HepG2 (cell line): ENCODE results near the gene CIROP. TPM values are rescaled to one million over a fixed set of nuclear protein-coding genes. Genes with fewer than 3 reads are reported as not detected.

Experiments
- BRCA1 ChIP-seq: sonication (generic); formaldehyde crosslinking; IDR thresholded peaks from 2 replicates; pipeline ENCODE4 v1.4.0; 2020; ENCODE audit warnings: missing genetic modification reagents
- ELF1 ChIP-seq: sonication (generic); formaldehyde crosslinking; IDR thresholded peaks from 2 replicates; pipeline ENCODE4 v1.4.0; 2020; ENCODE audit warnings: missing genetic modification reagents
- FOSL2 ChIP-seq: sonication (generic); formaldehyde crosslinking; IDR thresholded peaks from 2 replicates; pipeline ENCODE4 v1.4.0; 2020; ENCODE audit warnings: missing genetic modification reagents
- FOXA1 ChIP-seq, 2 experiments: fragments of 450-650 bp in 1 of 2; sonication (generic) in 1 of 2; formaldehyde crosslinking in 1 of 2; IDR thresholded peaks; 2 replicates each; pipeline versions ENCODE4 v1.4.0 to v1.6.1; 2016 to 2020; ENCODE audit warnings: missing genetic modification reagents in 1 of 2
- FOXC1 ChIP-seq: sonication (generic); formaldehyde crosslinking; IDR thresholded peaks from 2 replicates; pipeline ENCODE4 v1.8.0; 2022; ENCODE audit warnings: mild to moderate bottlenecking, missing genetic modification reagents, borderline replicate concordance
- HNRNPL ChIP-seq: fragments of 200-400 bp; formaldehyde crosslinking; IDR thresholded peaks from 2 replicates; pipeline ENCODE4 v1.6.1; 2017; ENCODE audit warnings: mild to moderate bottlenecking, low read depth, low read length
- HNRNPLL ChIP-seq: fragments of 200-400 bp; formaldehyde crosslinking; IDR thresholded peaks from 2 replicates; pipeline ENCODE4 v1.6.1; 2017; ENCODE audit warnings: mild to moderate bottlenecking, low read depth, low read length; ENCODE audit not compliant: poor library complexity, severe bottlenecking
- KDM2A ChIP-seq: sonication (generic); formaldehyde crosslinking; IDR thresholded peaks from 2 replicates; pipeline ENCODE4 v1.4.0; 2020; ENCODE audit warnings: low read depth, missing genetic modification reagents, borderline replicate concordance
- KLF13 ChIP-seq: sonication (generic); formaldehyde crosslinking; IDR thresholded peaks from 2 replicates; pipeline ENCODE4 v1.4.0; 2020; ENCODE audit warnings: mild to moderate bottlenecking, missing genetic modification reagents
- MNT ChIP-seq: fragments of 450-650 bp; IDR thresholded peaks from 2 replicates; pipeline ENCODE4 v1.6.1; 2016
- NBN ChIP-seq: fragments of 450-650 bp; conservative IDR thresholded peaks from 2 replicates; pipeline ENCODE4 v1.6.1; 2017
- RAD51 ChIP-seq: fragments of 450-650 bp; IDR thresholded peaks from 2 replicates; pipeline ENCODE4 v1.6.1; 2016; ENCODE audit warnings: borderline replicate concordance
- SCMH1 ChIP-seq: sonication (generic); formaldehyde crosslinking; IDR thresholded peaks from 2 replicates; pipeline ENCODE4 v1.9.0; 2021; ENCODE audit warnings: missing genetic modification reagents, mild to moderate bottlenecking, borderline replicate concordance
- SIN3A ChIP-seq: IDR thresholded peaks from 2 replicates; pipeline ENCODE4 v1.6.1; 2011; ENCODE audit warnings: low read depth, mild to moderate bottlenecking, control low read depth, low read length, borderline replicate concordance
- SYNCRIP ChIP-seq: fragments of 200-400 bp; formaldehyde crosslinking; IDR thresholded peaks from 2 replicates; pipeline ENCODE4 v1.6.1; 2018; ENCODE audit warnings: mild to moderate bottlenecking, low read depth, low read length; ENCODE audit not compliant: insufficient read depth
- XBP1 ChIP-seq: sonication (generic); formaldehyde crosslinking; IDR thresholded peaks from 2 replicates; pipeline ENCODE4 v1.5.0; 2020; ENCODE audit warnings: missing genetic modification reagents
- ZFP37 ChIP-seq: sonication (generic); formaldehyde crosslinking; IDR thresholded peaks from 2 replicates; pipeline ENCODE4 v1.4.0; 2020; ENCODE audit warnings: missing genetic modification reagents, borderline replicate concordance
- ZNF101 ChIP-seq: sonication (generic); formaldehyde crosslinking; IDR thresholded peaks from 2 replicates; pipeline ENCODE4 v1.4.0; 2020; ENCODE audit warnings: mild to moderate bottlenecking, low read depth, missing genetic modification reagents, borderline replicate concordance
- ZNF224 ChIP-seq: sonication (generic); formaldehyde crosslinking; IDR thresholded peaks from 2 replicates; pipeline ENCODE4 v1.5.0; 2020; ENCODE audit warnings: mild to moderate bottlenecking, missing genetic modification reagents
- ZNF282 ChIP-seq: fragments of 450-650 bp; IDR thresholded peaks from 2 replicates; pipeline ENCODE4 v1.6.1; 2018; ENCODE audit not compliant: partially characterized antibody
- ZNF329 ChIP-seq: sonication (generic); formaldehyde crosslinking; IDR thresholded peaks from 2 replicates; pipeline ENCODE4 v1.9.0; 2021; ENCODE audit warnings: low read depth, mild to moderate bottlenecking, missing genetic modification reagents
- ZNF331 ChIP-seq: sonication (generic); formaldehyde crosslinking; IDR thresholded peaks from 2 replicates; pipeline ENCODE4 v1.4.0; 2020; ENCODE audit warnings: missing genetic modification reagents
- ZNF337 ChIP-seq: sonication (generic); formaldehyde crosslinking; IDR thresholded peaks from 2 replicates; pipeline ENCODE4 v1.5.1; 2020; ENCODE audit warnings: missing genetic modification reagents, low read depth, mild to moderate bottlenecking, borderline replicate concordance
- ZNF740 ChIP-seq: sonication (generic); formaldehyde crosslinking; IDR thresholded peaks from 2 replicates; pipeline ENCODE4 v1.4.0; 2020; ENCODE audit warnings: missing genetic modification reagents
- ZNF850 ChIP-seq: sonication (generic); formaldehyde crosslinking; conservative IDR thresholded peaks from 2 replicates; pipeline ENCODE4 v1.9.0; 2021; ENCODE audit warnings: mild to moderate bottlenecking, missing genetic modification reagents
- polyA plus RNA-seq, 8 experiments: library from polyadenylated mRNA; depleted of rRNA in 3 of 8; stranded (reverse) in 7 of 8; unstranded in 1 of 8; fragments of >200 nt; fragmentation: Illumina TruSeq in 4 of 8; extraction: Trizol in 4 of 8; gene quantifications; 2 replicates each; pipeline versions ENCODE4 v1.2.1 to v1.2.3, GENCODE V29; 2011 to 2016; ENCODE audit warnings: low read depth in 4 of 8, missing spikeins in 1 of 8, mixed read lengths in 1 of 8; ENCODE audit not compliant: insufficient read depth in 1 of 8
- total RNA-seq, 5 experiments: library from RNA; depleted of rRNA; stranded (reverse); fragments of >200 nt; fragmentation: Illumina TruSeq; extraction: Trizol; gene quantifications; 2 replicates each; pipeline ENCODE4 v1.2.3, GENCODE V29; 2016; ENCODE audit warnings: low read depth in 1 of 5
- TF ChIP-seq, protein P1 (sequence below): sonication (generic); formaldehyde crosslinking; IDR thresholded peaks from 2 replicates; pipeline ENCODE4 v1.4.0; 2020; ENCODE audit warnings: mild to moderate bottlenecking, low read depth, missing genetic modification reagents
- TF ChIP-seq, protein P2 (sequence below): sonication (generic); formaldehyde crosslinking; IDR thresholded peaks from 2 replicates; pipeline ENCODE4 v1.8.0; 2022; ENCODE audit warnings: mild to moderate bottlenecking, missing genetic modification reagents, borderline replicate concordance

The CIROP gene
- total and polyA plus RNA-seq, 2 of the 13 experiments (the other 11 are each of a cell fraction or from before 2014, with no cell fraction given) = 0.07 TPM; not detected in 1

GRCh38 chr14:23056956-23057756 lies 47.6 kb downstream of the CIROP start, which contains the start of gene CDH24 (continued):
- TF ChIP-seq, protein P1, sequence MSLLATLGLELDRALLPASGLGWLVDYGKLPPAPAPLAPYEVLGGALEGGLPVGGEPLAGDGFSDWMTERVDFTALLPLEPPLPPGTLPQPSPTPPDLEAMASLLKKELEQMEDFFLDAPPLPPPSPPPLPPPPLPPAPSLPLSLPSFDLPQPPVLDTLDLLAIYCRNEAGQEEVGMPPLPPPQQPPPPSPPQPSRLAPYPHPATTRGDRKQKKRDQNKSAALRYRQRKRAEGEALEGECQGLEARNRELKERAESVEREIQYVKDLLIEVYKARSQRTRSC (CRISPR knock-in tag) = no peak
- TF ChIP-seq FOSL2 (CRISPR knock-in tag) (no peak), HNRNPL (no peak), MNT (0 out of 2 replicates have a peak, but pooled peaks have one; percentile 26), ZFP37 (CRISPR knock-in tag) (no peak), FOXA1 (IDR thresholded peaks at IDR 0.05) (peak; percentile 36; the same call in 1 of the 2 replicates), FOXA1 (CRISPR knock-in tag; IDR thresholded peaks at IDR 0.05) (no peak), RAD51 (peak; percentile 26; the same call in 1 of the 2 replicates), KLF13 (no peak), ZNF850 (no peak), BRCA1 (CRISPR knock-in tag) (no peak), ZNF740 (CRISPR knock-in tag) (0 out of 2 replicates have a peak, but pooled peaks have one; percentile 14), ELF1 (no peak), ZNF337 (CRISPR knock-in tag) (no peak), ZNF224 (CRISPR knock-in tag) (no peak), KDM2A (no peak), HNRNPLL (peak; percentile 14), ZNF101 (no peak), XBP1 (CRISPR knock-in tag) (no peak), ZNF282 (peak; percentile 88), SCMH1 (no peak), ZNF329 (CRISPR knock-in tag) (0 out of 2 replicates have a peak, but pooled peaks have one; percentile 54), NBN (peak; percentile 96), SIN3A (peak; percentile 15; the same call in 1 of the 2 replicates), SYNCRIP (no peak), ZNF331 (CRISPR knock-in tag) (no peak), FOXC1 (0 out of 2 replicates have a peak, but pooled peaks have one; percentile 46)
- TF ChIP-seq, protein P2, sequence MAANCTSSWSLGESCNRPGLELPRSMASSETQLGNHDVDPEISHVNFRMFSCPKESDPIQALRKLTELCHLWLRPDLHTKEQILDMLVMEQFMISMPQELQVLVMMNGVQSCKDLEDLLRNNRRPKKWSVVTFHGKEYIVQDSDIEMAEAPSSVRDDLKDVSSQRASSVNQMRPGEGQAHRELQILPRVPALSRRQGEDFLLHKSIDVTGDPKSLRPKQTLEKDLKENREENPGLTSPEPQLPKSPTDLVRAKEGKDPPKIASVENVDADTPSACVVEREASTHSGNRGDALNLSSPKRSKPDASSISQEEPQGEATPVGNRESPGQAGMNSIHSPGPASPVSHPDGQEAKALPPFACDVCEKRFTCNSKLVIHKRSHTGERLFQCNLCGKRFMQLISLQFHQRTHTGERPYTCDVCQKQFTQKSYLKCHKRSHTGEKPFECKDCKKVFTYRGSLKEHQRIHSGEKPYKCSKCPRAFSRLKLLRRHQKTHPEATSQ = no peak
